Right renal pelvis (tissue), 4 donors: ENCODE measurements around the gene SMIM20. TPM values are rescaled to one million over a fixed set of nuclear protein-coding genes. Genes with fewer than 3 reads are reported as not detected.

ENCODE experiments used
- DNase-seq, 4 donors: peaks; one replicate each; pipeline ENCODE4 v3.0.0-alpha.2; 2013; ENCODE audit warnings: low read depth in 4 of 4, low spot score in 3 of 4, missing footprints in 1 of 4
- polyA plus RNA-seq, 4 donors: library from polyadenylated mRNA; unstranded; fragments of 120-200 nt; gene quantifications; one replicate each; pipeline ENCODE4 v1.2.1, GENCODE V29; 2013; ENCODE audit not compliant: insufficient read length in 4 of 4

The SMIM20 gene
- polyA plus RNA-seq, 4 donors, result 48.1 to 58.6 (median 52.4) TPM

GRCh38 chr4:25951390-25951952, 37.5 kb downstream of the SMIM20 start:
- DNase-seq, result no peak

GRCh38 chr4:25953740-25954139, 39.7 kb downstream of the SMIM20 start:
- no peak for DNase-seq

- DNase-seq, result no peak
Observed at GRCh38 chr4:25954293-25954904, 40.4 kb downstream of the SMIM20 start.

GRCh38 chr4:25955705-25956104, 41.7 kb downstream of the SMIM20 start:
- no peak for DNase-seq

GRCh38 chr4:25956260-25956659, 42.2 kb downstream of the SMIM20 start:
- no peak for DNase-seq

DNA sequence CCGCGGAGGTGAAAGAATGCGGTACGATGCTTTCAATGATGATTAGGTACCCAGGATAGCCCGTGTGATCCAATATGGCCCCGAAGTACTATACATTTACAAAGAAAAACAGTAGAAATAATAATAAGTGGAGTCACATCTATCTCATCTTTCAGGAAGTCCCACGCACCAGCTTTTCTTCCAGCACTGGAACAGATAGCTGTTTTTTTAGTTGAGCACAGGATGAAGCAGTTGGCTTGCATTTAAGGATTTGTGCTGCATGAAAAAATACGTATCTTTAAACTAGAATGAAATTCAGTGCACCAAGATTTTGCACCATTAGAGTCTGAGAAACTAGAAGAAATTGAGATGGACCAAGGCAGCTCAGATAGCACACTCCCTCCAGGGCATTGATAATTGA, 44.1 kb downstream of the SMIM20 start:
- no peak for DNase-seq

GRCh38 chr4:25962393-25962792, 48.4 kb downstream of the SMIM20 start:
- no peak for DNase-seq

DNA sequence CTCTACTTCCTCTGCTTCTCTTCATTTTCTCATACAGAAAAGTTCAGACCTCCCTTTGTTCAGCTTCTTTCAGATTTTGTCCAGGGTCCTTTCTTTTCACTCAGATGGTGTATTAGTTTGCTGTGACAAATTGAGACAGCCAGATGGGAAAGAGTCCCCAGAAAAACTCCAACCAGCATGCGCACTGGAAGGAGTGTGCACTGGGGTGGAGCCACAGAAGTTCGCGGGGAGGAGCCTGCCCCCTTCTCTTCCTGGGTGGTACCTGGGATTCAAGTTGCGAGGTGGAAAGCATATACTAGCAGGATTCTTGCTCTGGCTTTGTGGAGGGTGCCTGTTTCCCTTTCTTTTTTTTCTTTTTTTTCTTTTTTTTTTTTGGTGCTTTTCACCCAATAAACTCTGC, 51.6 kb downstream of the SMIM20 start:
- DNase-seq, result no peak

DNA sequence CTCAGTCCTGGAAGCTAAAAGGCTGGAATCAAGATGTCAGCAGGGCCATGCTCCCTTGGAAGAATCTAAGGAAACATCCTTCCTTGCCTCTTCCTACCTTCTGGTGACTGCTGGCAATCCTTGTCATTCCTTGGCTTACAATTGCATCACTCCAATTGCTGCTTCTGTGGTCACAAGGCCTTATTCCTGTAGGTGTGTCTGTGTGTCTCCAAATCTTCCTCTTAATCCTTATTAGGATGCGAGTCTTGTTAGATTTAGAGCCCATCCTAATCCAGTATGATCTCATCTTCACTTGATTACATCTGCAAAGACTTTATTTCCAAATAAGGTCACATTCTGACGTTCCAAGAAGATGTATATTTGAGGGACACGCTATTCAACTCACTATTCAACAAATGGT, 52.2 kb downstream of the SMIM20 start:
- no peak for DNase-seq

DNA sequence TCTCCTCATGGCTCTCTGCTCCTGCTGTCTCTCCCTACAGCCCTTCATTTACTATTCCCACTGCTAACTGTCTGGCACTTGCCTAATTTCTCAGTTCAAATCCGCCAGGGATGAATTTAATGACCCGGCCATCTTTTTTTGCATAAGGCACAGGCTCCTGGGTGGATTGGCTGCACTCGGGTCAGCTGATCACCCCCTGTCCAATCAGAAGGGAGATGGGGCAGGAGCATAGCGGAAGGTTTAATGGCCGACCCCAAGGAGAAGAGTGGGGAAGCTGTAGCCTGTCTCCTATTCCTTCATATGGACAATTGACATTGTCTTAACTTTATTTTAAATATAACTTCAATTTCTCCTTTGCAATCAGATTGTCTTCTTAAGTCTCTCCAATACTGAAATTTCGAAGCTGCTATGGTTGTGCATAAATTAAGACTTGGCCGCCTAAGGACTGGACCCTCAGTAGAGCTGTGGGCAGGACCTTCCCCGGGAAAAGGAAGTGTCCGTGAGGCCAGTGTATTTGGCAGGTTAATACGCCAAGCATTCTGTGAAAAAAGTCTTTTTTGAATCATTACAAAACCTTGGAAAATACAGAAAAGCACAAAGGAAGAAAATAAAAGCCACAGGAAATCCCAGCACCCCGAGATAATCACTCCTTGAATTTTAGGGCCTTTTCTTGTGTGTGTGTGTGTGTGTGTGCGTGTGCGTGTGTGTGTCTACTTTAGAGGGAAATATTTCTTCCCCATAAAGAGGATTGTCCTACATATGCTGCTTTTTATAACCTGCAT, 55.5 kb downstream of the SMIM20 start:
- DNase-seq, result no peak

DNA sequence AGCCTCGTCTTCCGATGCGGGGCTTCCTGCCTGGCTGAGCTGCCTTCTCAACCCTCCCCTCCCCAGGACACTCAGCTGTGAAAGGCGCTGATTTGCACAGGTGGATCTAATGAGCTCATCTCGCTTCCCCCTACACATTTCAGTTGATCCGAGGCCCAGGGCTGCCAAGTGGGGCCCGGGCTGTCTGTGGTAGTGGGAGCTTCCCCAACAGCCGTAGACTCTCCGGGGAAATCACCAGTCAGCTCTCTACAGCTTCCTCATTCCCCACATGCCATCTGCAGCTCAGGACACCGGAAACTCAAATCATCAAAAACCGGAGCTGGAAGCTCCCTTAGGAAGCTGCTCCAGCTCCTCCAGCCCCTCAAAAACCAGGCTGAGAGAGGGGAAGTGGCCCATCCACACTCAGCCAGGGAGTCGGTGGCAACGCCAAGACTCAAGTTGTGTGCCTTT, 56.2 kb downstream of the SMIM20 start:
- peak in 2 of 4 donors; percentile 16 to 23 for DNase-seq

GRCh38 chr4:25970691-25971432, 56.8 kb downstream of the SMIM20 start:
- DNase-seq, result no peak

DNA sequence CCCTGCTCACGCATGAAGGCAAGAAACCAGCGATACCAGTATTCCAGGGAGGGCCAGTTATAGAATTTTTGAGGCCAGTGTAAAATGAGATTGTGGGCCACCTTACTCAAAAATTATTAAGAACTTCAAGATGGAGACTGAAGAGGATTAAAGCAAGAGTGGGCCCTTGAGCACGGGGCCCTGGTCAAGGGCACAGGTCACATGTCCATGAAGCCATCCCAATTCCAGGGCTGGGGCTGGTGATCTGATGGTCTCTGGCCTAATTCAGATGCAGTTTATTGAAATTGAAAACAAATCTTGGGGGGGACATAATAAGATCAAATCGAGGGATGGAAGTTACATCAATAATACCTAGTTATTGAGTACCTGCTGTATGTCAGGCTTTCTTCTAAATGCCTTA, 58.3 kb downstream of the SMIM20 start:
- no peak for DNase-seq

- no peak for DNase-seq
Observed at GRCh38 chr4:25972984-25973745, 59.1 kb downstream of the SMIM20 start.

- no peak for DNase-seq
Observed at GRCh38 chr4:25976780-25977179, 62.8 kb downstream of the SMIM20 start.

DNA sequence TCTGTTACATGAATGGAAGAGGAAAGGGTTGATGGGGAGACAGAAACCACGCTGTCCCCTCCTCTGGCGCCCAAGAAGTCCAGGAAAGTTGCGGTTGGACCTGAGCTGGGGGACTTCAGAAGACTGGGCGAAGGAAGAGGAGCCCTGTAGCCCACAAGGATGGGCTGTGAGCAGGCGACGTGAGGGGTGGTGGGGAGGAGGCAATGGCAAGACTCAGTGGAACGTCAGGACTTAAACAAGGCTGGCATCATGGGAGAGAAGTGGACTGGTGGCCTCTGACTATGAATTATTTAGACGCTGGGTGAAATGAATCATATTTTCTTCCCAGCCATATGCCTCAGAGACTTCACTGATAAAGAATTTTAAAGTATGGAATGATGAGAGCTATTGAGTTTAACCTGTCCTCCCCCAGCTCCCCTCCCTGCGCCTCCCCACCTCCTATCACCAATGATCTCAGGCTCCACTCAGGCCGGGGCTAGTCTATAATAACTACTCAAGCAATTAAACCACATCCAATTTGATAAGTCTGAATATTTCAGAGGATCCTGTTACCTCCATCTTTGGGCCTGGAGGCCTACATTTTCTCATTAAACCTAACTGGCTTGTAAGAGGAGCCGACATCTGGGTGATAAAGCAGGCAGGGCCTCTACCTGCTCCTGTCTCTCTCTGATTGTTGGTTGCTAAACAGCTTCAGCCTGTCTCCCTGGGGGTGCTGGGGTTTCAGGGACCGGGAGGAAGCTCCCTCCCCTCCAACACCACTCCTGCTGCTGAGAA, 63.6 kb downstream of the SMIM20 start:
- DNase-seq, result no peak

GRCh38 chr4:25978327-25978726, 64.3 kb downstream of the SMIM20 start:
- DNase-seq, result no peak
